OCI-LY1 (cell line): Measurements from ENCODE around the gene JOSD1.

ENCODE experiments used
- H2AFZ ChIP-seq: fragments of 200-600 bp; sonication (generic), shearing (Covaris generic); 2 replicates; pipeline ENCODE4 v1.6.0; 2014; ENCODE audit warnings: antibody characterized with exemption, mild to moderate bottlenecking, low read length
- H3F3A ChIP-seq: fragments of 200-600 bp; sonication (generic), shearing (Covaris generic); 2 replicates; pipeline ENCODE4 v1.6.0; 2014; ENCODE audit warnings: mild to moderate bottlenecking, antibody characterized with exemption, low read length, moderate library complexity; ENCODE audit not compliant: insufficient read depth
- H3K27ac ChIP-seq: fragments of 200-600 bp; sonication (generic); 2 replicates; pipeline ENCODE4 v1.5.1; 2014; ENCODE audit warnings: low read length, mixed run types, mild to moderate bottlenecking, low read depth; ENCODE audit not compliant: poor library complexity, severe bottlenecking
- H3K27me3 ChIP-seq: fragments of 200-600 bp; sonication (generic); 2 replicates; pipeline ENCODE4 v1.6.0; 2014; ENCODE audit warnings: antibody characterized with exemption, mild to moderate bottlenecking, low read length, moderate library complexity; ENCODE audit not compliant: insufficient read depth
- H3K36me3 ChIP-seq: fragments of 200-600 bp; sonication (generic); 2 replicates; pipeline ENCODE4 v1.6.1; 2014; ENCODE audit warnings: mild to moderate bottlenecking, antibody characterized with exemption, low read length, moderate library complexity, mixed read lengths; ENCODE audit not compliant: insufficient read depth
- H3K4me1 ChIP-seq: fragments of 200-600 bp; sonication (generic); 2 replicates; pipeline ENCODE4 v1.5.1; 2014; ENCODE audit warnings: mild to moderate bottlenecking, low read length, moderate library complexity; ENCODE audit not compliant: insufficient read depth, severe bottlenecking
- H3K4me2 ChIP-seq: fragments of 200-600 bp; sonication (generic), shearing (Covaris generic); 2 replicates; pipeline ENCODE4 v1.6.1; 2014; ENCODE audit warnings: low read length
- H3K4me3 ChIP-seq: fragments of 200-600 bp; sonication (generic); 2 replicates; pipeline ENCODE4 v1.5.1; 2014; ENCODE audit warnings: low read length, low read depth, mild to moderate bottlenecking, mixed read lengths; ENCODE audit not compliant: poor library complexity, severe bottlenecking
- H3K79me2 ChIP-seq: fragments of 200-600 bp; shearing (Covaris generic); 2 replicates; pipeline ENCODE4 v1.6.1; 2016; ENCODE audit warnings: mixed run types, low read length, mixed read lengths; ENCODE audit not compliant: insufficient read depth
- H3K9ac ChIP-seq: fragments of 200-600 bp; sonication (generic), shearing (Covaris generic); 2 replicates; pipeline ENCODE4 v1.6.1; 2014; ENCODE audit warnings: mild to moderate bottlenecking, low read length, mixed read lengths
- H3K9me2 ChIP-seq: fragments of 200-600 bp; sonication (generic), shearing (Covaris generic); 2 replicates; pipeline ENCODE4 v1.6.1; 2014; ENCODE audit warnings: low read depth, mild to moderate bottlenecking, low read length, mixed read lengths
- H3K9me3 ChIP-seq: fragments of 200-600 bp; shearing (Covaris generic); 2 replicates; pipeline ENCODE4 v1.6.1; 2014; ENCODE audit warnings: low read length, mixed read lengths
- H4K20me1 ChIP-seq: fragments of 200-600 bp; sonication (generic), shearing (Covaris generic); 2 replicates; pipeline ENCODE4 v1.6.0; 2016; ENCODE audit warnings: mild to moderate bottlenecking, low read length; ENCODE audit not compliant: insufficient read depth
- EZH2 ChIP-seq: fragments of 200-600 bp; sonication (generic), shearing (Covaris generic); IDR thresholded peaks from 2 replicates; pipeline ENCODE4 v1.8.0; 2017; ENCODE audit warnings: borderline replicate concordance, mixed run types, mild to moderate bottlenecking, antibody characterized with exemption, low read length, moderate library complexity, mixed read lengths
- TF ChIP-seq, protein P1 (sequence below): fragments of 200-600 bp; sonication (generic), shearing (Covaris generic); IDR thresholded peaks from 2 replicates; pipeline ENCODE4 v1.5.1; 2017; ENCODE audit warnings: mild to moderate bottlenecking, antibody characterized with exemption, low read length, moderate library complexity, mixed read lengths

The JOSD1 gene

GRCh38 chr22:38745676-38746460 is 45.1 kb upstream of the JOSD1 start:
- TF ChIP-seq, protein P1, sequence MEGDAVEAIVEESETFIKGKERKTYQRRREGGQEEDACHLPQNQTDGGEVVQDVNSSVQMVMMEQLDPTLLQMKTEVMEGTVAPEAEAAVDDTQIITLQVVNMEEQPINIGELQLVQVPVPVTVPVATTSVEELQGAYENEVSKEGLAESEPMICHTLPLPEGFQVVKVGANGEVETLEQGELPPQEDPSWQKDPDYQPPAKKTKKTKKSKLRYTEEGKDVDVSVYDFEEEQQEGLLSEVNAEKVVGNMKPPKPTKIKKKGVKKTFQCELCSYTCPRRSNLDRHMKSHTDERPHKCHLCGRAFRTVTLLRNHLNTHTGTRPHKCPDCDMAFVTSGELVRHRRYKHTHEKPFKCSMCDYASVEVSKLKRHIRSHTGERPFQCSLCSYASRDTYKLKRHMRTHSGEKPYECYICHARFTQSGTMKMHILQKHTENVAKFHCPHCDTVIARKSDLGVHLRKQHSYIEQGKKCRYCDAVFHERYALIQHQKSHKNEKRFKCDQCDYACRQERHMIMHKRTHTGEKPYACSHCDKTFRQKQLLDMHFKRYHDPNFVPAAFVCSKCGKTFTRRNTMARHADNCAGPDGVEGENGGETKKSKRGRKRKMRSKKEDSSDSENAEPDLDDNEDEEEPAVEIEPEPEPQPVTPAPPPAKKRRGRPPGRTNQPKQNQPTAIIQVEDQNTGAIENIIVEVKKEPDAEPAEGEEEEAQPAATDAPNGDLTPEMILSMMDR = no peak
- no peak for TF ChIP-seq EZH2
- no peak overlapping the region for H3K4me3 ChIP-seq
- peaks cover 97% of the 10 kb centered on the region for H3K36me3 ChIP-seq
- no peaks in the 10 kb centered on the region for H3F3A ChIP-seq
- no peaks in the 10 kb centered on the region for H3K27me3 ChIP-seq
- H3K79me2 ChIP-seq = no peaks in the 10 kb centered on the region
- H4K20me1 ChIP-seq = no peaks in the 10 kb centered on the region
- no peak overlapping the region for H3K27ac ChIP-seq
- H3K4me1 ChIP-seq = peaks cover under 1% of the 10 kb centered on the region
- H3K9me2 ChIP-seq = no peaks in the 10 kb centered on the region
- H3K9me3 ChIP-seq = no peaks in the 10 kb centered on the region
- H3K4me2 ChIP-seq = no peak overlapping the region
- no peak overlapping the region for H2AFZ ChIP-seq
- no peak overlapping the region for H3K9ac ChIP-seq

GRCh38 chr22:38744981-38745380 is 44.2 kb upstream of the JOSD1 start:
- H2AFZ ChIP-seq = no peak overlapping the region
- no peaks in the 10 kb centered on the region for H3K9me3 ChIP-seq
- no peak overlapping the region for H3K27ac ChIP-seq
- no peak overlapping the region for H3K9ac ChIP-seq
- H3F3A ChIP-seq = no peaks in the 10 kb centered on the region
- H3K79me2 ChIP-seq = no peaks in the 10 kb centered on the region
- no peaks in the 10 kb centered on the region for H3K9me2 ChIP-seq
- H4K20me1 ChIP-seq = no peaks in the 10 kb centered on the region
- H3K4me2 ChIP-seq = no peak overlapping the region
- no peaks in the 10 kb centered on the region for H3K4me1 ChIP-seq
- TF ChIP-seq, protein P1 = no peak
- no peak for TF ChIP-seq EZH2
- H3K4me3 ChIP-seq = no peak overlapping the region
- peaks cover 97% of the 10 kb centered on the region for H3K36me3 ChIP-seq
- H3K27me3 ChIP-seq = no peaks in the 10 kb centered on the region

- TF ChIP-seq, protein P1 = no peak
- no peak for TF ChIP-seq EZH2
- H3K36me3 ChIP-seq = peaks cover 97% of the 10 kb centered on the region
Observed at GRCh38 chr22:38742176-38742942, 41.6 kb upstream of the JOSD1 start.

More at GRCh38 chr22:38742176-38742942, 41.6 kb upstream of the JOSD1 start:
- no peak overlapping the region for H3K27ac ChIP-seq
- H3K9me3 ChIP-seq = no peaks in the 10 kb centered on the region
- no peaks in the 10 kb centered on the region for H3F3A ChIP-seq
- H4K20me1 ChIP-seq = no peaks in the 10 kb centered on the region
- no peak overlapping the region for H2AFZ ChIP-seq
- H3K9ac ChIP-seq = no peak overlapping the region
- H3K4me2 ChIP-seq = no peak overlapping the region
- H3K27me3 ChIP-seq = no peaks in the 10 kb centered on the region
- H3K9me2 ChIP-seq = no peaks in the 10 kb centered on the region
- no peak overlapping the region for H3K4me3 ChIP-seq
- no peaks in the 10 kb centered on the region for H3K4me1 ChIP-seq
- no peaks in the 10 kb centered on the region for H3K79me2 ChIP-seq
